BJ (cell line): ENCODE data around the gene LNPEP. TPM values are rescaled to one million over a fixed set of nuclear protein-coding genes. Genes with fewer than 3 reads are reported as not detected.

ENCODE experiments used
- CTCF ChIA-PET: fragments of 350-600 bp; formaldehyde crosslinking; extraction: SDS; loops from one replicate; lab custom pipeline; 2021; ENCODE audit warnings: antibody characterized with exemption, inconsistent platforms; lab: Yijun Ruan, JAX
- POLR2A ChIA-PET: fragments of 300-600 bp; sonication (Branson Sonifier 250); formaldehyde crosslinking; extraction: SDS; loops from one replicate; lab custom pipeline; 2021; ENCODE audit warnings: antibody characterized with exemption; lab: Charles Lee
- DNase-seq: peaks from one replicate; pipeline ENCODE4 v3.0.0-alpha.2; 2011; ENCODE audit warnings: low read depth
- H3K27me3 ChIP-seq: 2 replicates; pipeline ENCODE4 v1.6.0; 2011; ENCODE audit warnings: low read length; ENCODE audit not compliant: control insufficient read depth, insufficient read depth
- H3K36me3 ChIP-seq: 2 replicates; pipeline ENCODE4 v1.5.1; 2011; ENCODE audit warnings: low read length; ENCODE audit not compliant: control insufficient read depth, insufficient read depth
- H3K4me3 ChIP-seq: 2 replicates; pipeline ENCODE4 v1.5.1; 2011; ENCODE audit warnings: low read depth, mild to moderate bottlenecking, control low read depth, low read length
- CTCF ChIP-seq: IDR thresholded peaks from 2 replicates; pipeline ENCODE4 v1.5.1; 2011; ENCODE audit warnings: low read depth, mild to moderate bottlenecking, control low read depth, inconsistent platforms, low read length, moderate library complexity; ENCODE audit not compliant: insufficient read depth
- polyA plus RNA-seq: library from polyadenylated mRNA; depleted of rRNA; stranded (reverse); fragments of >200 nt; gene quantifications from 2 replicates; pipeline ENCODE4 v1.2.3, GENCODE V29; 2011

The LNPEP gene
- polyA plus RNA-seq, 1 experiment = 6.3 TPM

DNA sequence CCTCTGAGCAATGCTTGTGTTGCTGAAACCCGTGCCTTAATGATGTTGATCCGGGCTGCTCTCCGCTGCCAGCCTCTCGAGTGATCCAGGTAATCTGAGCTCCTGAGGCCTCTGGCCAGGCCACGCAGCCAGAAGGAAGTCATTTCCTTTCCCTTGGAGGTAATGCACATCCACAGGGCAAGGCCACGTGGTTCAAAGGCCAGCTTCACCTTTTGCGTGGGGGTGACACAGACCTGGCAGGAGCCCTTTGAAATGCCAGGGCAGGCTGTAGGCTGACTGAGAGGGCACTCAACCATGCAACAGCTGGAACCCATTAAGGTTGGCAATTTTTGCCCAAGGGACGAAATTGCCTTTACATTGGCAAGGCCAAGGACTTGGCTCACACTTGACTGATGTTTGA lies 126.2 kb downstream of the LNPEP start:
- POLR2A ChIA-PET = no interaction called here
- no peak overlapping the region for H3K4me3 ChIP-seq
- CTCF ChIA-PET = interaction anchor here (2.8 kb wide), 1 partner anchor 13 kb away, joined by 14 read pairs; no protein-coding TSS in a partner anchor
- H3K36me3 ChIP-seq = no peaks in the 10 kb centered on the region
- no peak for DNase-seq
- peaks cover 1% of the 10 kb centered on the region; the same call in 1 of the 2 replicates for H3K27me3 ChIP-seq
- TF ChIP-seq CTCF = no peak

GRCh38 chr5:97063251-97063650 lies 127.4 kb downstream of the LNPEP start:
- H3K27me3 ChIP-seq = peaks cover 1% of the 10 kb centered on the region; the same call in 1 of the 2 replicates
- TF ChIP-seq CTCF = no peak
- ChIA-PET POLR2A (no interaction called here), CTCF (no interaction called here)
- H3K36me3 ChIP-seq = no peaks in the 10 kb centered on the region
- no peak for DNase-seq
- no peak overlapping the region for H3K4me3 ChIP-seq

DNA sequence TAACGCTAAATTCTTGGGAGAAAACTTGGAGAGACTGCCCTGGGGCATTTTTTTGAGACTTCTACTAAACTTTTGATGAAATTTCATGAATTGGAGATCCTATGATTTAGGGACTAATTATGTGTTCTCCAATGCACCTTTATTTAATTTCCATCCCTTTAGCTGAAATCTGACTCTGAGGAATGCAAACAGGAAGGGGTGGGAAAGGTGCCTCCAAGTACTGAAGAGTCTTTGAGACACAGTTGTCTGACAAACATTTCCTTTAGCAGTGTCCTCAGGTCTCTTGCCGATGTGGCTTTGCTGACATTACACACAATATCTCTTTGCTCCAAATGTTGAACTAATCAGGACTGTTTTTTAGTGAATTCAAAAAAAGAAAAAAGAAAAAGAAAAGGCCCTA lies 129.6 kb downstream of the LNPEP start:
- DNase-seq = no peak
- CTCF ChIA-PET = no interaction called here
- Histone ChIP-seq H3K27me3 (no peaks in the 10 kb centered on the region), H3K36me3 (no peaks in the 10 kb centered on the region), H3K4me3 (no peak overlapping the region)
- POLR2A ChIA-PET = no interaction called here
- no peak for TF ChIP-seq CTCF

GRCh38 chr5:97067296-97067850 lies 131.5 kb downstream of the LNPEP start:
- ChIA-PET POLR2A (no interaction called here), CTCF (no interaction called here)
- Histone ChIP-seq H3K27me3 (no peaks in the 10 kb centered on the region), H3K4me3 (no peak overlapping the region), H3K36me3 (no peaks in the 10 kb centered on the region)
- no peak for DNase-seq
- TF ChIP-seq CTCF = no peak

DNA sequence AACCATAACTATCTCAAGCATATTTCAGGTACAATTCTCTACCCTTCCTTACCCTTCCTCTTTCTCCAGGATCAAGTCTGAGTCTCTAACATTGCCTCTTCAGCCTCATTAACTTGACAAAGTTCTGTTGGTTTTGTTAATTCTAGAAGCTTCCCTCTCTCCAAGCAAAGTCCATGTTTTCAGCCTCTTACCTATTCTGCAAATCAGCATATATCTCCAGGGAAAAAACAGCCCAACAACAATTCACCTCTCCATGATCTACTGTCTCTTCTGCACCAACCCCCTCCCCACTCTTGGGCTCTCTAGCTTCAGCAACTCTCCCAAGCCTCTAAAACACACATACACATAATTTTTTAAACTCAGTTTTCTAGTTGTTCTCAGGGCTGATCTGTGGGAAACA lies 134.4 kb downstream of the LNPEP start:
- no peak for TF ChIP-seq CTCF
- H3K27me3 ChIP-seq = no peaks in the 10 kb centered on the region
- no peaks in the 10 kb centered on the region for H3K36me3 ChIP-seq
- ChIA-PET POLR2A (interaction anchor here (0.6 kb wide), 1 partner anchor 54 kb away, joined by 3 read pairs; no protein-coding TSS in a partner anchor), CTCF (no interaction called here)
- no peak overlapping the region for H3K4me3 ChIP-seq
- no peak for DNase-seq
